ENCODE data around the gene PLA2G2D. TPM values are rescaled to one million over a fixed set of nuclear protein-coding genes. Genes with fewer than 3 reads are reported as not detected.

PLA2G2D gene
- total and polyA plus RNA-seq, 2 of the 8 experiments (the other 6 are each of a cell fraction or from before 2014, with no cell fraction given), result not detected

- WGBS, 2 experiments (ENCODE audit: extremely low coverage in 1 of 2, insufficient coverage in 1 of 2, insufficient read length in 1 of 2, insufficient replicate concordance in 2 of 2, low coverage in 1 of 2, low lambda C conversion rate in 2 of 2, missing lambda C conversion rate in 1 of 2), result 67% methylated on average over 2 of the region's 2 CpGs; no CpG with 5 or more reads in 1 of the 2 experiments
- Histone ChIP-seq H3K79me1 (ENCODE audit: low read depth, low read length) (no peaks in the 10 kb centered on the region), H3K4ac (replicated peaks; ENCODE audit: insufficient read length, low read depth, low read length) (no peak overlapping the region), H4K8ac (ENCODE audit: extremely low read depth, insufficient read depth, low read length) (no peak overlapping the region), H3K27me3 (replicated peaks in 1 of 4; ENCODE audit: control insufficient read depth in 3 of 4, extremely low read depth in 1 of 4, insufficient read depth in 3 of 4, low read length in 3 of 4) (no peaks in the 10 kb centered on the region; a peak in 1 of 7 replicates), H3K14ac (ENCODE audit: insufficient read length) (no peak overlapping the region), H3K4me2 (ENCODE audit: insufficient read depth in 1 of 2, low read depth in 2 of 2, low read length in 2 of 2) (no peak overlapping the region), H2BK120ac (replicated peaks; ENCODE audit: low read depth, low read length) (no peak overlapping the region), H3K18ac (ENCODE audit: extremely low read depth, low read length) (no peak overlapping the region), H2BK5ac (ENCODE audit: low read depth, low read length) (no peak overlapping the region), H2BK12ac (ENCODE audit: low read depth, low read length) (no peak overlapping the region), H2BK20ac (ENCODE audit: low read length) (no peak overlapping the region), H3K4me3 (ENCODE audit: extremely low read depth in 1 of 4, insufficient read depth in 2 of 4, low read depth in 3 of 4, low read length in 4 of 4) (no peak overlapping the region), H3K23me2 (ENCODE audit: low read depth, low read length) (0 out of 2 replicates have a peak, but pooled peaks cover 2% of the 10 kb centered on the region), H3K23ac (ENCODE audit: insufficient read length) (no peak overlapping the region), H2AFZ (ENCODE audit: low read length) (no peak overlapping the region), H4K5ac (ENCODE audit: insufficient read length, low read depth, low read length) (no peak overlapping the region), H3K79me2 (ENCODE audit: control insufficient read depth in 1 of 2, insufficient read depth in 2 of 2, low read length in 2 of 2) (no peaks in the 10 kb centered on the region), H4K20me1 (replicated peaks in 1 of 2; ENCODE audit: control insufficient read depth in 1 of 2, insufficient read depth in 2 of 2, low read length in 2 of 2) (no peaks in the 10 kb centered on the region), H3K36me3 (ENCODE audit: control insufficient read depth in 2 of 4, insufficient read depth in 4 of 4, low read length in 3 of 4) (no peaks in the 10 kb centered on the region; a peak in 1 of 8 replicates), H4K91ac (replicated peaks; ENCODE audit: insufficient read length, low read length) (no peak overlapping the region), H2AK5ac (ENCODE audit: low read depth, low read length) (no peak overlapping the region), H3K9me3 (ENCODE audit: insufficient read depth in 2 of 2, low read depth in 1 of 2, low read length in 1 of 2) (no peaks in the 10 kb centered on the region), H3K56ac (replicated peaks; ENCODE audit: insufficient read length, low read depth, low read length) (no peak overlapping the region), H2BK15ac (ENCODE audit: low read length) (no peak overlapping the region), H3K4me1 (replicated peaks in 1 of 4; ENCODE audit: control insufficient read depth in 3 of 4, insufficient read depth in 4 of 4, low read length in 3 of 4) (no peaks in the 10 kb centered on the region), H3K9ac (replicated peaks in 1 of 4; ENCODE audit: extremely low read depth in 1 of 4, low read depth in 3 of 4, low read length in 3 of 4) (no peak overlapping the region), H3K27ac (ENCODE audit: low read depth, low read length) (no peak overlapping the region)
- POLR2A ChIA-PET (ENCODE audit: partially characterized antibody), result no interaction called here
- FAIRE-seq (no peak), DNase-seq (ENCODE audit: low read depth in 1 of 2, low spot score in 2 of 2) (peak in 1 of 2 experiments; percentile 14)
- CTCF ChIA-PET (ENCODE audit: partially characterized antibody), result interaction anchor here (1.0 kb wide), 1 partner anchor 38 kb away, joined by 3 read pairs; no protein-coding TSS in a partner anchor
- TF ChIP-seq RAD21 (IDR thresholded peaks at IDR 0.05 in 1 of 2, conservative IDR thresholded peaks at IDR 0.05 in 1 of 2; ENCODE audit: low read depth in 2 of 2, low read length in 2 of 2) (no peak), SP1 (IDR thresholded peaks at IDR 0.05; ENCODE audit: low read depth, low read length) (no peak), EP300 (IDR thresholded peaks at IDR 0.05; ENCODE audit: borderline replicate concordance in 1 of 2, low read depth in 2 of 2, low read length in 2 of 2) (no peak), CBX8 (IDR thresholded peaks at IDR 0.05; ENCODE audit: borderline replicate concordance, low read depth, low read length) (no peak), TAF1 (IDR thresholded peaks at IDR 0.05; ENCODE audit: low read depth, low read length) (no peak), CHD1 (IDR thresholded peaks at IDR 0.05; ENCODE audit: low read depth, low read length) (no peak), POLR2AphosphoS5 (IDR thresholded peaks at IDR 0.05; ENCODE audit: low read depth, low read length) (no peak), CBX5 (IDR thresholded peaks at IDR 0.05; ENCODE audit: low read depth, low read length) (no peak), ASH2L (IDR thresholded peaks at IDR 0.05; ENCODE audit: low read length) (no peak), MAFK (IDR thresholded peaks at IDR 0.05; ENCODE audit: low read depth, low read length) (no peak), YY1 (IDR thresholded peaks at IDR 0.05; ENCODE audit: low read depth, low read length) (no peak), BCL11A (IDR thresholded peaks at IDR 0.05; ENCODE audit: low read depth in 2 of 2, low read length in 2 of 2) (no peak), FOSL1 (IDR thresholded peaks at IDR 0.05; ENCODE audit: insufficient read depth, low read depth, low read length) (no peak)
- TF ChIP-seq, protein P1, sequence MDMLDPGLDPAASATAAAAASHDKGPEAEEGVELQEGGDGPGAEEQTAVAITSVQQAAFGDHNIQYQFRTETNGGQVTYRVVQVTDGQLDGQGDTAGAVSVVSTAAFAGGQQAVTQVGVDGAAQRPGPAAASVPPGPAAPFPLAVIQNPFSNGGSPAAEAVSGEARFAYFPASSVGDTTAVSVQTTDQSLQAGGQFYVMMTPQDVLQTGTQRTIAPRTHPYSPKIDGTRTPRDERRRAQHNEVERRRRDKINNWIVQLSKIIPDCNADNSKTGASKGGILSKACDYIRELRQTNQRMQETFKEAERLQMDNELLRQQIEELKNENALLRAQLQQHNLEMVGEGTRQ (IDR thresholded peaks at IDR 0.05; ENCODE audit: low read length), result no peak
Measured at GRCh38 chr1:20063861-20064292, 55.5 kb downstream of the PLA2G2D start.
